A549 (cell line): Measurements from ENCODE around the gene CD209. TPM values are rescaled to one million over a fixed set of nuclear protein-coding genes. Genes with fewer than 3 reads are reported as not detected.

Source experiments
- ATAC-seq, 2 experiments: fragments of 200-7000 bp in 1 of 2; fragments of >200 bp in 1 of 2; cut with Nextera tagmentation in 1 of 2; cut with Tn5 transposase in 1 of 2; 3 replicates each; pipeline versions ENCODE4 v1.8.0 to v1.9.1; 2018 to 2020; ENCODE audit warnings: mild to moderate bottlenecking in 1 of 2, moderate library complexity in 1 of 2
- CTCF ChIA-PET: fragments of 300-600 bp; sonication (Branson Sonifier 250); formaldehyde crosslinking; extraction: SDS; loops from one replicate; lab custom pipeline; 2021; ENCODE audit warnings: antibody characterized with exemption, inconsistent platforms; lab: Yijun Ruan, JAX
- POLR2A ChIA-PET: fragments of 350-600 bp; formaldehyde crosslinking; extraction: SDS; loops from one replicate; lab custom pipeline; 2021; ENCODE audit warnings: antibody characterized with exemption, inconsistent platforms; lab: Yijun Ruan, JAX
- DNase-seq, 2 experiments: peaks; one replicate each; pipeline versions ENCODE4 v3.0.0 to v3.0.0-alpha.2; 2011 to 2016; ENCODE audit warnings: low read depth in 1 of 2, low spot score in 1 of 2
- FAIRE-seq: peaks from 2 replicates; lab custom pipeline; 2011; peaks lifted over from hg19 to GRCh38; lab: Jason Lieb, UNC
- H3K27ac ChIP-seq, 2 experiments: fragments of >200 bp; sonication (Bioruptor Twin); formaldehyde crosslinking; 3 replicates each; pipeline ENCODE4 v1.5.1; 2016 to 2017
- H3K4me1 ChIP-seq: fragments of >200 bp; sonication (Bioruptor Twin); formaldehyde crosslinking; 3 replicates; pipeline ENCODE4 v1.6.1; 2016
- H3K4me2 ChIP-seq: fragments of >200 bp; sonication (Bioruptor Twin); formaldehyde crosslinking; 3 replicates; pipeline ENCODE4 v1.6.1; 2016
- H3K4me3 ChIP-seq: fragments of >200 bp; sonication (Bioruptor Twin); formaldehyde crosslinking; 3 replicates; pipeline ENCODE4 v1.5.1; 2016
- H3K9me3 ChIP-seq: fragments of >200 bp; sonication (Bioruptor Twin); formaldehyde crosslinking; 3 replicates; pipeline ENCODE4 v1.6.1; 2016
- BHLHE40 ChIP-seq: IDR thresholded peaks from 2 replicates; pipeline ENCODE4 v1.6.1; 2012; ENCODE audit warnings: low read depth, low read length, inconsistent platforms
- CEBPB ChIP-seq, 2 experiments: fragments of >200 bp in 1 of 2; sonication (Bioruptor Twin) in 1 of 2; formaldehyde crosslinking in 1 of 2; IDR thresholded peaks; 2 replicates each; pipeline ENCODE4 v1.6.1; 2012 to 2016
- CHD2 ChIP-seq: fragments of 150-350 bp; IDR thresholded peaks from 2 replicates; pipeline ENCODE4 v1.6.1; 2014; ENCODE audit warnings: low read length; ENCODE audit not compliant: partially characterized antibody
- EHMT2 ChIP-seq: fragments of 200-600 bp; sonication (generic); IDR thresholded peaks from 2 replicates; pipeline ENCODE4 v1.6.1; 2016; ENCODE audit warnings: antibody characterized with exemption, low read depth, mild to moderate bottlenecking, moderate library complexity
- ELK1 ChIP-seq: fragments of 150-350 bp; IDR thresholded peaks from 2 replicates; pipeline ENCODE4 v1.6.1; 2014; ENCODE audit warnings: low read depth, mild to moderate bottlenecking, low read length
- GATA3 ChIP-seq: IDR thresholded peaks from 2 replicates; pipeline ENCODE4 v1.6.1; 2012; ENCODE audit warnings: borderline replicate concordance
- HDAC2 ChIP-seq: fragments of 200-600 bp; sonication (generic); IDR thresholded peaks from 2 replicates; pipeline ENCODE4 v1.6.1; 2016
- HES2 ChIP-seq: fragments of >200 bp; sonication (Bioruptor Twin); formaldehyde crosslinking; IDR thresholded peaks from 2 replicates; pipeline ENCODE4 v1.6.1; 2016
- HOXA7 ChIP-seq: fragments of 250-450 bp; sonication (Bioruptor Pico); IDR thresholded peaks from 2 replicates; pipeline ENCODE4 v1.5.0; 2020; ENCODE audit warnings: mild to moderate bottlenecking, moderate library complexity
- HOXB13 ChIP-seq: fragments of 250-450 bp; sonication (Bioruptor Pico); IDR thresholded peaks from 2 replicates; pipeline ENCODE4 v1.5.0; 2020; ENCODE audit warnings: low read depth, mild to moderate bottlenecking, moderate library complexity
- HOXB5 ChIP-seq: fragments of 250-450 bp; sonication (Bioruptor Pico); IDR thresholded peaks from 2 replicates; pipeline ENCODE4 v1.5.0; 2020; ENCODE audit warnings: mild to moderate bottlenecking, moderate library complexity
- KDM1A ChIP-seq: fragments of 200-600 bp; sonication (generic); IDR thresholded peaks from 2 replicates; pipeline ENCODE4 v1.6.1; 2016; ENCODE audit warnings: low read depth, mild to moderate bottlenecking
- MAFK ChIP-seq: fragments of 450-650 bp; IDR thresholded peaks from 2 replicates; pipeline ENCODE4 v1.6.1; 2014; ENCODE audit not compliant: partially characterized antibody
- NPAS2 ChIP-seq: fragments of 250-450 bp; sonication (Bioruptor Pico); IDR thresholded peaks from 2 replicates; pipeline ENCODE4 v1.8.0; 2022; ENCODE audit warnings: mild to moderate bottlenecking, moderate library complexity, borderline replicate concordance
- NR3C1 ChIP-seq: fragments of >200 bp; sonication (Bioruptor Twin); formaldehyde crosslinking; IDR thresholded peaks from 3 replicates; pipeline ENCODE4 v1.6.1; 2017
- PBX3 ChIP-seq: IDR thresholded peaks from 2 replicates; pipeline ENCODE4 v1.6.1; 2012
- PHF8 ChIP-seq: fragments of 200-600 bp; sonication (generic); IDR thresholded peaks from 2 replicates; pipeline ENCODE4 v1.6.1; 2016; ENCODE audit warnings: low read depth, mild to moderate bottlenecking, antibody characterized with exemption, moderate library complexity, borderline replicate concordance
- POLR2AphosphoS2 ChIP-seq: conservative IDR thresholded peaks from 2 replicates; pipeline ENCODE4 v1.6.1; 2012; ENCODE audit warnings: low read length, improper control_type of control experiment, inconsistent platforms
- RARB ChIP-seq: fragments of 250-450 bp; sonication (Bioruptor Pico); IDR thresholded peaks from 2 replicates; pipeline ENCODE4 v1.8.0; 2021; ENCODE audit warnings: mild to moderate bottlenecking, moderate library complexity
- RCOR1 ChIP-seq: fragments of 150-350 bp; IDR thresholded peaks from 2 replicates; pipeline ENCODE4 v1.6.1; 2014; ENCODE audit warnings: antibody characterized with exemption, low read length, low read depth
- REST ChIP-seq: fragments of 200-600 bp; sonication (generic); IDR thresholded peaks from 2 replicates; pipeline ENCODE4 v1.6.1; 2016; ENCODE audit warnings: antibody characterized with exemption, mild to moderate bottlenecking, moderate library complexity
- RFX5 ChIP-seq: fragments of 450-650 bp; IDR thresholded peaks from 2 replicates; pipeline ENCODE4 v1.7.1; 2014; ENCODE audit warnings: antibody characterized with exemption, mild to moderate bottlenecking, moderate library complexity
- RNF2 ChIP-seq: fragments of 200-600 bp; sonication (generic); IDR thresholded peaks from 2 replicates; pipeline ENCODE4 v1.6.1; 2016; ENCODE audit warnings: low read depth, mild to moderate bottlenecking, antibody characterized with exemption, moderate library complexity, borderline replicate concordance
- TFCP2L1 ChIP-seq: fragments of 250-450 bp; sonication (Bioruptor Pico); IDR thresholded peaks from 2 replicates; pipeline ENCODE4 v1.5.0; 2021; ENCODE audit warnings: mild to moderate bottlenecking
- TP53 ChIP-seq: fragments of 250-450 bp; sonication (Bioruptor Pico); IDR thresholded peaks from 2 replicates; pipeline ENCODE4 v1.5.0; 2021; ENCODE audit warnings: mild to moderate bottlenecking, moderate library complexity
- ZC3H11A ChIP-seq: fragments of 450-650 bp; IDR thresholded peaks from 2 replicates; pipeline ENCODE4 v1.6.1; 2014; ENCODE audit warnings: antibody characterized with exemption, mild to moderate bottlenecking
- ZNF302 ChIP-seq: fragments of 250-450 bp; sonication (Bioruptor Pico); IDR thresholded peaks from 2 replicates; pipeline ENCODE4 v1.9.0; 2021; ENCODE audit warnings: inconsistent platforms, mild to moderate bottlenecking, moderate library complexity
- WGBS: methylation state at CpG from one replicate; pipeline ENCODE4 v1.1.6; 2017; ENCODE audit errors: missing lambda C conversion rate; 5-methylcytosine and 5-hydroxymethylcytosine counted together
- polyA plus RNA-seq, 4 experiments: library from polyadenylated mRNA; depleted of rRNA in 3 of 4; stranded (reverse); fragments of >200 nt; fragmentation: RNase III in 1 of 4; extraction: RNeasy Plus Mini Kit Qiagen cat#74134 plus additional on column Dnase treatment in 1 of 4; gene quantifications; 2 replicates in 3 of 4; 3 replicates in 1 of 4; pipeline ENCODE4 v1.2.3, GENCODE V29; 2011 to 2017

Gene CD209
- polyA plus RNA-seq, 2 of the 4 experiments (the other 2 are of a cell fraction): not detected

- H3K9me3 ChIP-seq: no peaks in the 10 kb centered on the region
- H3K4me2 ChIP-seq: no peak overlapping the region
- ATAC-seq (no peak), DNase-seq (no peak), FAIRE-seq (no peak)
- ChIA-PET POLR2A (no interaction called here), CTCF (no interaction called here)
- WGBS: 54% methylated on average over 13 of the region's 13 CpGs
- TF ChIP-seq EHMT2 (no peak), HDAC2 (no peak), PBX3 (no peak), PHF8 (no peak), REST (no peak), TFCP2L1 (no peak), HOXA7 (no peak), ZNF302 (CRISPR knock-in tag) (no peak), RFX5 (no peak), MAFK (no peak), HOXB13 (no peak), HES2 (no peak), HOXB5 (CRISPR knock-in tag) (no peak), BHLHE40 (no peak), GATA3 (no peak)
- no peak overlapping the region for H3K4me3 ChIP-seq
- no peak overlapping the region for H3K27ac ChIP-seq
- no peaks in the 10 kb centered on the region for H3K4me1 ChIP-seq
Measured at GRCh38 chr19:7692417-7693088, 54.8 kb downstream of the CD209 start.

- no peak for ATAC-seq
- no peak overlapping the region for H3K4me3 ChIP-seq
- H3K4me2 ChIP-seq: no peak overlapping the region
- no peak for FAIRE-seq
- TF ChIP-seq CHD2 (no peak), POLR2AphosphoS2 (no peak), EHMT2 (no peak), NPAS2 (CRISPR knock-in tag) (no peak), KDM1A (no peak), HOXB5 (CRISPR knock-in tag) (no peak), NR3C1 (no peak), REST (no peak), HOXA7 (no peak), ZC3H11A (no peak), CEBPB (IDR thresholded peaks at IDR 0.05) (no peak), RCOR1 (no peak), RARB (no peak), TP53 (CRISPR knock-in tag) (no peak), ELK1 (no peak), RNF2 (no peak)
- ChIA-PET CTCF (no interaction called here), POLR2A (no interaction called here)
- H3K4me1 ChIP-seq: no peaks in the 10 kb centered on the region
- H3K27ac ChIP-seq: no peak overlapping the region
- H3K9me3 ChIP-seq: no peaks in the 10 kb centered on the region
- no peak for DNase-seq
Measured at GRCh38 chr19:7691497-7691896, 55.8 kb downstream of the CD209 start.
